Transverse colon (tissue), 4 donors: ENCODE results near the gene CKMT2. TPM values are rescaled to one million over a fixed set of nuclear protein-coding genes. Genes with fewer than 3 reads are reported as not detected.
"Not testable (repeated sequence)": the region's sequence is repeated elsewhere in the genome, so short reads cannot be mapped to it uniquely, and the experiment has no call there.

Source experiments
- DNase-seq: peaks from one replicate; pipeline ENCODE4 v3.0.0-alpha.2; 2019
- H3K27ac ChIP-seq, 4 donors: fragments of 200-600 bp; sonication (generic); 2 replicates each; pipeline ENCODE4 v1.5.1; 2016 to 2018; ENCODE audit warnings: inconsistent platforms in 4 of 4
- H3K27me3 ChIP-seq: fragments of 200-600 bp; sonication (generic); 2 replicates; pipeline ENCODE4 v1.5.1; 2017; ENCODE audit warnings: inconsistent platforms
- H3K36me3 ChIP-seq, 4 donors: fragments of 200-600 bp; sonication (generic); 2 replicates each; pipeline ENCODE4 v1.5.1; 2017 to 2019; ENCODE audit warnings: inconsistent platforms in 4 of 4
- H3K4me1 ChIP-seq, 4 donors: fragments of 200-600 bp; sonication (generic); 2 replicates each; pipeline ENCODE4 v1.5.1; 2017 to 2020; ENCODE audit warnings: inconsistent platforms in 4 of 4
- H3K4me3 ChIP-seq, 4 donors: fragments of 200-600 bp; sonication (generic); 1 replicate in 1 of 4; 2 replicates in 3 of 4; pipeline versions ENCODE4 v1.5.1 to v1.6.1; 2017 to 2019; ENCODE audit warnings: inconsistent platforms in 4 of 4
- H3K9me3 ChIP-seq, 2 donors: fragments of 200-600 bp; sonication (generic); 2 replicates each; pipeline ENCODE4 v1.5.1; 2017 to 2019; ENCODE audit warnings: inconsistent platforms in 2 of 2
- EP300 ChIP-seq: sonication (generic); formaldehyde crosslinking; IDR thresholded peaks from one replicate; pipeline ENCODE4 v1.6.1; 2017; ENCODE audit warnings: antibody characterized with exemption, low read depth
- POLR2A ChIP-seq: fragments of 450-650 bp; IDR thresholded peaks from one replicate; pipeline ENCODE4 v1.6.1; 2016; ENCODE audit warnings: antibody characterized with exemption, mild to moderate bottlenecking, moderate library complexity
- POLR2AphosphoS5 ChIP-seq, 3 donors: sonication (generic); formaldehyde crosslinking; IDR thresholded peaks; one replicate each; pipeline ENCODE4 v1.6.1; 2016; ENCODE audit warnings: antibody characterized with exemption in 3 of 3
- WGBS, 2 donors: methylation state at CpG; one replicate each; pipeline ENCODE4 v1.1.5; 2018; ENCODE audit warnings: low coverage in 1 of 2; 5-methylcytosine and 5-hydroxymethylcytosine counted together
- in situ Hi-C, 4 donors: fragments of 200-750 bp; cut with MboI; loops; one replicate each; pipeline versions ENCODE4 v1.15.0 to v1.15.1; 2017; ENCODE audit warnings: low sequenced_read_pairs in 3 of 4, low pct_ligation_motif_present in 1 of 4, low pct_unique_long_range_greater_than_20kb in 1 of 4
- intact Hi-C: fragments of 100-400 bp; cut with DNase I; formaldehyde crosslinking; loops from one replicate; pipeline ENCODE4 v1.15.1; 2023; ENCODE audit warnings: low total_unique reads
- total RNA-seq, 4 donors: library from RNA; depleted of rRNA; stranded (reverse); fragments of >200 nt; gene quantifications; one replicate each; pipeline ENCODE4 v1.1.0, GENCODE V29; 2016
- TF ChIP-seq, protein P1 (sequence below), 5 experiments: fragments of 200-600 bp in 3 of 5; fragments of 450-650 bp in 2 of 5; sonication (generic) in 3 of 5; IDR thresholded peaks; 1 replicate in 2 of 5; 2 replicates in 3 of 5; pipeline ENCODE4 v1.5.1; 2016 to 2017; ENCODE audit warnings: antibody characterized with exemption in 5 of 5, inconsistent platforms in 3 of 5, mild to moderate bottlenecking in 2 of 5, moderate library complexity in 1 of 5

The CKMT2 gene
- total RNA-seq, 4 donors from 2014 or later = 0.79 to 17.1 (median 5.1) TPM

DNA sequence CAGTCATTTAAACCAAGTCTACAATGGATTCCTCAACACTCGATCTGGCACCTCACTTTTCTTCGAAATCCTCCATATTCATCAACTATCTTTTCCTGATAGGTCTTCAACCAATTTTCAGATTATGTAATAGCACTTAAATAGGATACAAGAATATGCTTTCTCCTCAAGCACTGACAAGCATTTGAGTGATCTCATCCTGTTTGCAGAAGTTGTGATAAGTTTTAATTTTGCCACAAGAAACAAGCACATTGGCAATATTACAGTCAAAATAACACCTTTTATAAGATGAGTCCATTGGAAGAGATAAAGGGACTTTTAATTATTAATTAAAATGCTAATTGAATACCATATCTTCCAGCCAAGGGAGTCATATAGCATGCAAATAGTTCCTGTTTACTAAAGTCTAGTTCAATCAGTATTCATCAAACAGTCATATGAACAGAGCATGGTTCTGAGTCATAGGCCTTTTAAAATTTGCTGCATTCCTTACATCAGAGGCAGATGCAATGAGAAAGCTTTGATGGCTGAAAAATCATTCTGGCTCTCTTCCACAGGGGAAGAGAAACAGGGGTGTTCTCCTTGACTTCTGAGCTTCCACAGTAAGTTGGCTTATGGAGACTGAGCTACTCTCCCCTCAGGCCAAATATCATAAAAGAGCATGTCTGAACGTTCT is 35.5 kb downstream of the CKMT2 start:
- Histone ChIP-seq H3K9me3 (no peaks in the 10 kb centered on the region), H3K36me3 (no peaks in the 10 kb centered on the region), H3K27me3 (no peaks in the 10 kb centered on the region), H3K4me1 (peaks cover 0 to 8% (median 0%) of the 10 kb centered on the region in 4 donors), H3K4me3 (no peak overlapping the region), H3K27ac (no peak overlapping the region)
- 71 to 91% methylated on average over 2 to 3 of the region's 3 CpGs for WGBS, 2 donors
- in situ Hi-C loops = no loop called here
- DNase-seq = no peak
- TF ChIP-seq POLR2AphosphoS5 (IDR thresholded peaks at IDR 0.05) = no peak
- TF ChIP-seq, protein P1, sequence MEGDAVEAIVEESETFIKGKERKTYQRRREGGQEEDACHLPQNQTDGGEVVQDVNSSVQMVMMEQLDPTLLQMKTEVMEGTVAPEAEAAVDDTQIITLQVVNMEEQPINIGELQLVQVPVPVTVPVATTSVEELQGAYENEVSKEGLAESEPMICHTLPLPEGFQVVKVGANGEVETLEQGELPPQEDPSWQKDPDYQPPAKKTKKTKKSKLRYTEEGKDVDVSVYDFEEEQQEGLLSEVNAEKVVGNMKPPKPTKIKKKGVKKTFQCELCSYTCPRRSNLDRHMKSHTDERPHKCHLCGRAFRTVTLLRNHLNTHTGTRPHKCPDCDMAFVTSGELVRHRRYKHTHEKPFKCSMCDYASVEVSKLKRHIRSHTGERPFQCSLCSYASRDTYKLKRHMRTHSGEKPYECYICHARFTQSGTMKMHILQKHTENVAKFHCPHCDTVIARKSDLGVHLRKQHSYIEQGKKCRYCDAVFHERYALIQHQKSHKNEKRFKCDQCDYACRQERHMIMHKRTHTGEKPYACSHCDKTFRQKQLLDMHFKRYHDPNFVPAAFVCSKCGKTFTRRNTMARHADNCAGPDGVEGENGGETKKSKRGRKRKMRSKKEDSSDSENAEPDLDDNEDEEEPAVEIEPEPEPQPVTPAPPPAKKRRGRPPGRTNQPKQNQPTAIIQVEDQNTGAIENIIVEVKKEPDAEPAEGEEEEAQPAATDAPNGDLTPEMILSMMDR (IDR thresholded peaks at IDR 0.05) = no peak
- no peak for TF ChIP-seq POLR2A
- TF ChIP-seq EP300 = no peak
- intact Hi-C loops = no loop called here

DNA sequence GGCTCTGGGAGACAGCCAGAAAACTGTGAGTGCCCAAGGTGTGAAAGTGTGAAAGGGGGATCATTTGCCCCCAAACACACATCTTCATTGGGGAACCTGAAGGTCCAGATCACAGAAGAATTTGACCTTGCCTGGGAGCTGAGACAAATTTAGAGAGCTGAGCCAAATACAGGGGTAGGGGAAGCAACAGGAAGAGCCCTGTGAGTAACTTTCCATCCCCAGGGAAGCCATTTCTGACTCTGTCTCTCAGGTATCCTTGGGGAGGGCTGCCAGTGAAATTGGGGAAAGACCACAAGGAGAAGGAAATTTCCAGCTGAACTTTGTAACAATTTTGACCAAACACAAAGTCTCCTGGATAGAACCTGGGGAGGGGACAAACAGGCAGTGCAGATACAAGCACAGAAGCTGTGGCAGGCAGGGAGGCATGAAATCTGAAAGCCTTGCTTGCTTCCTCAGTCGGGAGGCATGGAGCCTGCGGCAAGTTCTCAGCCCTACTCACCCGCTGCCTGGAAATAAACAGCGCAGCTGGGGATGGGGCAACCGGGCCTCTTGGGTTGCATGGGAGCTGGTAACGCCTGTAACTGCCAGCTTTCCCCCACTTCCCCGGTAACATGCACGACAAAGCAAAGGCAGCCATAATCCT is 36.8 kb downstream of the CKMT2 start:
- in situ Hi-C loops = no loop called here
- no peak for TF ChIP-seq POLR2A
- TF ChIP-seq, protein P1 (IDR thresholded peaks at IDR 0.05) = no peak
- no peak for TF ChIP-seq EP300
- TF ChIP-seq POLR2AphosphoS5 (IDR thresholded peaks at IDR 0.05) = no peak

DNA sequence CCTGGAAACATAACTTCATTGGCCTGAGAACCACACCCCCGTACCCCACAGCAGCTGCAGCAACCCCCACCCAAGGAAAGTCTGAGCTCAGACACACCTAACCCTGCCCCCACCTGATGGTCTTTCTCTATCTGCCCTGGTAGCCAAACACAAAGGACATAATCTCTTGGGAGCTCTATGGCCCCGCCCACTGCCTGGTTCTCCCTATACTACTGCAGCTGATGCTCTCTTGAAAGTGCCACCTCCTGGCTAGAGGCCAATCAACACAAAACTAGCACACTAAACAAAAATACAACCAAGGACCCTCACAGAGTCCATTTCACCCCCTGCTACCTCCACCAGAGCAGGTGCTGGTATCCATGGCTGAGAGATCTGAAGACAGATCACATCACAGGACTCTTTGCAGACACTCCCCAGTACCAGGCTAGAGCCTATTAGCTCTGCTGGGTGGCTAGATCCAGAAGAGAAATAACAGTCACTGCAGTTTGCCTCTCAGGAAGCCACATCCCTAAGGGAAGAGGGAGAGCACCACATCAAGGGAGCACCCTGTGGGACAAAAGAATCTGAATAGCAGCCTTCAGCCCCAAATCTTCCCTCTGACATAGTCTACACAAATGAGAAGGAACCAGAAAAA is 37.4 kb downstream of the CKMT2 start:
- H3K9me3 ChIP-seq, in situ Hi-C loops, H3K4me3 ChIP-seq, DNase-seq, H3K36me3 ChIP-seq, H3K27ac ChIP-seq, H3K27me3 ChIP-seq, intact Hi-C loops, H3K4me1 ChIP-seq: not testable (repeated sequence)
- WGBS, 2 donors = 100% methylated on average over 1 of the region's 2 CpGs; no CpG with 5 or more reads in 1 of the 2 donors

More for the DNA sequence above, 36.8 kb downstream of the CKMT2 start:
- Histone ChIP-seq H3K4me1 (peaks cover 0 to 8% (median 0%) of the 10 kb centered on the region in 4 donors), H3K36me3 (no peaks in the 10 kb centered on the region), H3K27ac (no peak overlapping the region), H3K9me3 (no peaks in the 10 kb centered on the region), H3K4me3 (no peak overlapping the region), H3K27me3 (no peaks in the 10 kb centered on the region)
- intact Hi-C loops = no loop called here
- DNase-seq = no peak
- WGBS, 2 donors = 94% methylated on average over 8 of the region's 8 CpGs; no CpG with 5 or more reads in 1 of the 2 donors

DNA sequence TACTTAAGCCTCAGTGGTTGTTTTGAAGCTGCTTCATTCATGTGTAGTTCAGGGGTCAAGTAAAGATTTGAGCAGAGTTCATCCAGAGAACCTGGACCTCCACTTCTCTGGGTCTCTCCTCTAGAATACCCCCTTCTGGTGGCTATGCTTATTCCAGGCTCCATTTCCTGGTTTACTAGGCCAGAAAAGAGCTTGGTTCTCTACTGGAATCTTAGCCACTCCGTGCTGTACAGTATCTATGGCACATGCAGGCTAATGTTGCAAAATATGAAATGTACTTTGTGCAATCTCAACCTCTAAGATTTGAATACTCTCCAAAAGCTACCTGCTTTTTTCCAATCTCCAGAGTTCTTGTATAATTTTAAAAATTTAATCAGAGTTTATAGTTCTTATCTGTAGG is 50.9 kb downstream of the CKMT2 start:
- TF ChIP-seq POLR2AphosphoS5 (IDR thresholded peaks at IDR 0.05) (no peak), EP300 (no peak), POLR2A (no peak)
- TF ChIP-seq, protein P1 (IDR thresholded peaks at IDR 0.05) = no peak
- WGBS, 2 donors = 100% methylated on average over 1 of the region's 1 CpG; no CpG with 5 or more reads in 1 of the 2 donors
- in situ Hi-C loops = no loop called here

More for the DNA sequence above, 50.9 kb downstream of the CKMT2 start:
- Histone ChIP-seq H3K27me3 (no peaks in the 10 kb centered on the region), H3K27ac (no peak overlapping the region), H3K9me3 (no peaks in the 10 kb centered on the region), H3K4me1 (no peaks in the 10 kb centered on the region), H3K4me3 (no peak overlapping the region), H3K36me3 (no peaks in the 10 kb centered on the region)
- intact Hi-C loops = no loop called here
- DNase-seq = no peak
